HG03025 (cell line): ENCODE results near the gene ZNF521.

Experiments
- ATAC-seq: cut with Tn5 transposase; IDR thresholded peaks from one replicate; pipeline ENCODE4 v1.9.1; 2021; ENCODE audit warnings: mild to moderate bottlenecking, moderate library complexity; ENCODE audit not compliant: unreplicated experiment, low FRiP score

ZNF521 gene

GRCh38 chr18:25089470-25089869 is 262.5 kb downstream of the ZNF521 start:
- no peak for ATAC-seq

GRCh38 chr18:25086876-25087275 is 265.1 kb downstream of the ZNF521 start:
- no peak for ATAC-seq

- no peak for ATAC-seq
Observed at GRCh38 chr18:25081001-25081400, 271.0 kb downstream of the ZNF521 start.

- no peak for ATAC-seq
Observed at GRCh38 chr18:25080211-25080610, 271.8 kb downstream of the ZNF521 start.

- no peak for ATAC-seq
Observed at GRCh38 chr18:25077944-25078723, 273.8 kb downstream of the ZNF521 start.

DNA sequence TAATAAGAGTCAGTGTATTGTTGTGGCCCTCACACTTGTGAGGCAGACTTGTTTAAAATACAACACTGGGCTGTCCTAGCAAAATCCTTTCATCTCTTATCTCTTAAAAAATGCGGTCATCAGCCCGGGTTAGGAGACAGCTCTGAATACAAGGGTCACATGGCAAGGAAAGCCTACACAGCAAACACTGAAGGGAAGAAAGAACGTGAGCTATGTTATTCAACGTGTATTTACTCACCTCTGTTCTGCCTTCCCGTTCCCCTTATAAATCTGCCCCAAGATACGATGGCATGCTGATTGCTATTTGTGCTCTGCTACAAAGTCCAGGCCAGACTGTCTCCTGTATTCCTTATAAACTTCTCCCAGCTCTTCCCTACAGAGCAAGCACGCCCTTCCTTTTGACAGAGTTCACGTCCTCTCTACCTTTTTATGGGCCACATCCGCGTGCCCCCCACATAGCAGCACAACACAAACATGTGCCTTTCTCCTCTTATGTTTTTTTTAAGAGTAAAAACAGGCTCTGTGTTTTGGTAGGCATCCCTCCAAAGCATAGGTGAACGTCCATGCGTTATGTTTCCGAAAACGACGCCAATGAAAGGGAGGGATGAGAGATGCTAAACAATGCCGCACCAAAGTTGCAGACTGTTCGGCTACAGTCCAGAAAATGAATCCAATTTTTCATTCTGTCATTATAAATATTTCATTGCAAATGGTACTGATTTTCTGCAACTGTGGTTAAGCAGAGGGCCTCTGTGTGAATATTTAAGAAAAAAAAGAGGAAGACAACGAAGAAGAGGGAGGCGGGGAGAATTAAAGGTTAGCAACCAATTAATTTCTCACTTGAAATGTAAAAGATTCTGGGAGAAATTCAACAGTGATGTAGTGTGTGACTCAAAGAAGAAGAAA is 274.7 kb downstream of the ZNF521 start:
- no peak for ATAC-seq

GRCh38 chr18:25075783-25076182 is 276.2 kb downstream of the ZNF521 start:
- no peak for ATAC-seq

GRCh38 chr18:25075331-25075730 is 276.6 kb downstream of the ZNF521 start:
- no peak for ATAC-seq

- no peak for ATAC-seq
Observed at GRCh38 chr18:25074925-25075324, 277.0 kb downstream of the ZNF521 start.

- no peak for ATAC-seq
Observed at GRCh38 chr18:25072205-25072604, 279.8 kb downstream of the ZNF521 start.

GRCh38 chr18:25067275-25068025 is 284.5 kb downstream of the ZNF521 start:
- ATAC-seq: no peak

GRCh38 chr18:25066516-25066915 is 285.4 kb downstream of the ZNF521 start:
- no peak for ATAC-seq

- no peak for ATAC-seq
Observed at GRCh38 chr18:25062720-25063119, 289.2 kb downstream of the ZNF521 start.

- ATAC-seq: no peak
Observed at GRCh38 chr18:25061395-25061794, 290.6 kb downstream of the ZNF521 start.

GRCh38 chr18:25058521-25058920 is 293.4 kb downstream of the ZNF521 start:
- ATAC-seq: no peak

DNA sequence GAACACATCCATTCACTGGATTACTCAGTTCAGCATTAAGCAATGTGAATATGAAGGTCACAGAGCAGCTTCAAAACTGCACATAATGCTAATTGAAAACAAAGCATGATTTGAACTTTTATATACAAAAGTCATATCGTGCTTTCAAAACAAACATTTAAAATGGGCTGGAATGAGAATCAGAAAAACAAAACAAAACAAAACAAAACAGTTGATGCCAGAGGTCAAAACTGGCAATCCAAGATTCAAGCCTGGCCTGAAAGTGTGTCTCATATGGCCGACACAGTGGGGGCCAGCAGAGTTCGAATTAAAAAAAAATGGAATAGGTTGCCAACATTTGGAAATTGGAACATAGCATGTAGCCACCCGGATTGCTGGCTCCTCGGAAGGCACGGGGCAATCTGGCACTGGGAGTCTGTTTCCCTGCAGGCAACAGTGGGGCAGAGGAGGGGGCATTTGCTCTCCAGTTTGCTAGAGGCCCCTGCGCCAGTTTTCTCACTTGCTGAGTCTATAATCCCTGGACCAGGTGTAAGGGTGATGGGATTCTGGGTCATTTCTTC is 294.4 kb downstream of the ZNF521 start:
- ATAC-seq: no peak

GRCh38 chr18:25056429-25056828 is 295.5 kb downstream of the ZNF521 start:
- ATAC-seq: no peak

- no peak for ATAC-seq
Observed at GRCh38 chr18:25055076-25055475, 296.9 kb downstream of the ZNF521 start.

DNA sequence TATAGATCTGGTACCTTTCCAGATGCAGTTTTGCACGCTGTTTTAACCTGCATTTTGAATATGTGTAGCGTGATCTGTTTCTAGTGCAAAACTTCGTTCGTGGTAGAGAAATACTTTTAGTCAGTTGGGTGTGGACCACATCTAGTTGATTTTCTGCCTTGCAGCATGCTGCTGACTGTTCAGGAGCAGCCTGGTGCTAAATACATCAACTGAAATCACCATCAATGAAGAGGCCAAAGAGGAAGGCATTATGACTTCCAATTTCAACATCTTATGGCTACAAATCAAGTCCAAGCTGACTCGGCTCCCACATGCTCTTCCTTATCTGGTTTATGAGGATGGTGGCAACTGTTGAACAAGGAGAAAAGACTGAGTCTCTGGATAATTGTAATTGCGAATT is 298.5 kb downstream of the ZNF521 start:
- ATAC-seq: no peak

DNA sequence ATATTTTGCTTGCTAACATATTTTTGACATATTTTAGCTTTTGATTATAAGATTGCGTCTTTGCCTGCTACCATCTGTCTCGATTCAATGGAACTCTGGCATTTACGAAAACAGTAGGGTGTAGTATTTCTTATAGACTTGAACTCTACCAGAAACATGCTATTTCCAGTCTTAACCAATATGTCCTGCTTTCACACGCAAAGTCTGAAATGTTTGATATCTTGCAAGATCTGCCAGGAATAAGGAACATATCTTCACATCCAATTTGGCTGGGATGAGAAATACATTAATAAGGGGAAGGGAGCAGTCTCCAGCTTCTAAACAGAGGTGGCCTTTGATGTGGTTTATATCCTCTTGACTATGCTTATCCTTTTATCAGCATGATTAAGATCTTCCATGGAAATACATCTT is 299.4 kb downstream of the ZNF521 start:
- no peak for ATAC-seq

- ATAC-seq: no peak
Observed at GRCh38 chr18:25050605-25051004, 301.4 kb downstream of the ZNF521 start.
